GM12875 (cell line): ENCODE data around the gene SUGCT.

ENCODE experiments used
- H3K4me3 ChIP-seq: one replicate; pipeline ENCODE4 v1.5.1; 2011; ENCODE audit warnings: low read depth, low read length, control low read depth
- TF ChIP-seq, protein P1 (sequence below): IDR thresholded peaks from 2 replicates; pipeline ENCODE4 v1.5.1; 2011; ENCODE audit warnings: low read depth, mild to moderate bottlenecking, control low read depth, inconsistent platforms, low read length, moderate library complexity, borderline replicate concordance; ENCODE audit not compliant: insufficient read depth

The SUGCT gene

DNA sequence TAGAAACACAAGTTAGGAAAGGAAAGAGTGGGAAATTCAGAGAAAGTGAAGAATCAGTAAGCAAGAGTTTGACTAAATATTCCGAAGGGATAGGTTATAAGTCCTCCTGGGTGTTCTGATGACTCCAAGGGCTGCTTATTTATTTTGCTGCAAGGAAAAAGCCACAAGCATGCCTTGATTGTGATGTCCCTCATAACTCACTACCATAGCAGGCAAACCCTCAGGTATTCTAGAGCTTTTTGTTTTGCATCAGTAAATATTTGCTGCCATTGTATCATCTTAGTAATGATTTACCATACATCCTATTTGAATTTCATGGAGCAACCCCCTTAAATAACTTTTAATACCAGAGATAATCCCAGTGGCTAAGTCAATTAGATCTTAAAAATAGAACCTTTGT is 688.1 kb downstream of the SUGCT start:
- no peak overlapping the region for H3K4me3 ChIP-seq
- TF ChIP-seq, protein P1, sequence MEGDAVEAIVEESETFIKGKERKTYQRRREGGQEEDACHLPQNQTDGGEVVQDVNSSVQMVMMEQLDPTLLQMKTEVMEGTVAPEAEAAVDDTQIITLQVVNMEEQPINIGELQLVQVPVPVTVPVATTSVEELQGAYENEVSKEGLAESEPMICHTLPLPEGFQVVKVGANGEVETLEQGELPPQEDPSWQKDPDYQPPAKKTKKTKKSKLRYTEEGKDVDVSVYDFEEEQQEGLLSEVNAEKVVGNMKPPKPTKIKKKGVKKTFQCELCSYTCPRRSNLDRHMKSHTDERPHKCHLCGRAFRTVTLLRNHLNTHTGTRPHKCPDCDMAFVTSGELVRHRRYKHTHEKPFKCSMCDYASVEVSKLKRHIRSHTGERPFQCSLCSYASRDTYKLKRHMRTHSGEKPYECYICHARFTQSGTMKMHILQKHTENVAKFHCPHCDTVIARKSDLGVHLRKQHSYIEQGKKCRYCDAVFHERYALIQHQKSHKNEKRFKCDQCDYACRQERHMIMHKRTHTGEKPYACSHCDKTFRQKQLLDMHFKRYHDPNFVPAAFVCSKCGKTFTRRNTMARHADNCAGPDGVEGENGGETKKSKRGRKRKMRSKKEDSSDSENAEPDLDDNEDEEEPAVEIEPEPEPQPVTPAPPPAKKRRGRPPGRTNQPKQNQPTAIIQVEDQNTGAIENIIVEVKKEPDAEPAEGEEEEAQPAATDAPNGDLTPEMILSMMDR: no peak

DNA sequence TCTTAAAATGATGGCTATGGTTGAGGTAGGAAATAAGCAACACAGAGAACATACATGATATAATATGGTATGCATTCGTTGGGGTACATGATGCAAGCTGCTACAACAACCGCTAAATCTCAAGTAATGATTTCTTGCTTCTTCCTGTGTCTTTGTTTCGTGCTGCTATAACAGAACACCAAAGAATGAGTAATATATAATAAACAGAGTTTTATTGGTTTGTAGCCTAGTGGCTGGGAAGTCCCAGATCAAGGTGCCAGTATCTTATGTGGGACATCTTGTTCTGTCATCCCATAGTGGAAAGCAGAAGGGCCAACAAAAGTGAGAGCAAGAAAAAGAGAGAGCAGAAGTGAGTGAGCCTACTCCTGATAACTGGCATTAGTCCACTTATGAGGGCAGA is 689.7 kb downstream of the SUGCT start:
- no peak overlapping the region for H3K4me3 ChIP-seq
- TF ChIP-seq, protein P1: no peak

DNA sequence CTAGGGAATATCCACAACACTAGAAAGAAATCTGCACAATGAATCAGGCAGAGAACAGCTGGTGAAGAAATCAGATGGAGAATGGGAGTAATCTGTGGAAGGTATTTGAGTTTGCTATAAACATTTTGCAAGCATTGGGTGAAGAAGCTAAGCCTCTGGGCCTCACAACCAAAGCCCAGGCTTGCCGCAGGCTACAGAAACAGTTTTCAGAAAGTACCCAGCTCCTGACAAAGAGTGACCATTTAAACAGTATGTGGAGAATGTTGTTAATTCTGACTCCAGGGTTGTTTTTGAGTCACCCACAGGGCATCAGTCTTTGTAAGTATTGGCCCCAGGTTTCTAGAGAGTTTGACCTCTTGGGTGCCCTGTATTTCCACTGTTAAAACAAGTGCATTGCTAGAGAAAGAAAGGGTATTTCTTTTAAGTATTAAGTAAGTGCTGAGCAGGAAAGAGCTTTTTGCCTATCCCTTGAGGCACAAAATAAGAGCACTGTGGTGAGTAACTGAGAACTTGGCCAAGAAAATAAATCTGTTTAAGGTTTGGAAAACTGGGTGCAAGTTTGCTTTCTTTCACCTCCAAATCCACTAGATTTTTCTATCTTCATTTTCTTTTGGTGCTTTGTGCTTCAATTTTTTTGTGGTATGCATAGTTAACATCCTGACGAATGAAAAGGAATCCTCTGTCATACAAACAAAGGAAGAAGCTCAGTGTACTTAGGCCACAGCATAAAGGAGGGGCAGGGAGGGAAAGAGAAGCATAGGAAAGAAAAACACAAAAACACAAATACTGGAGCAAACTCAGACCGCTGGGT is 691.8 kb downstream of the SUGCT start:
- TF ChIP-seq, protein P1: no peak
- no peak overlapping the region for H3K4me3 ChIP-seq

DNA sequence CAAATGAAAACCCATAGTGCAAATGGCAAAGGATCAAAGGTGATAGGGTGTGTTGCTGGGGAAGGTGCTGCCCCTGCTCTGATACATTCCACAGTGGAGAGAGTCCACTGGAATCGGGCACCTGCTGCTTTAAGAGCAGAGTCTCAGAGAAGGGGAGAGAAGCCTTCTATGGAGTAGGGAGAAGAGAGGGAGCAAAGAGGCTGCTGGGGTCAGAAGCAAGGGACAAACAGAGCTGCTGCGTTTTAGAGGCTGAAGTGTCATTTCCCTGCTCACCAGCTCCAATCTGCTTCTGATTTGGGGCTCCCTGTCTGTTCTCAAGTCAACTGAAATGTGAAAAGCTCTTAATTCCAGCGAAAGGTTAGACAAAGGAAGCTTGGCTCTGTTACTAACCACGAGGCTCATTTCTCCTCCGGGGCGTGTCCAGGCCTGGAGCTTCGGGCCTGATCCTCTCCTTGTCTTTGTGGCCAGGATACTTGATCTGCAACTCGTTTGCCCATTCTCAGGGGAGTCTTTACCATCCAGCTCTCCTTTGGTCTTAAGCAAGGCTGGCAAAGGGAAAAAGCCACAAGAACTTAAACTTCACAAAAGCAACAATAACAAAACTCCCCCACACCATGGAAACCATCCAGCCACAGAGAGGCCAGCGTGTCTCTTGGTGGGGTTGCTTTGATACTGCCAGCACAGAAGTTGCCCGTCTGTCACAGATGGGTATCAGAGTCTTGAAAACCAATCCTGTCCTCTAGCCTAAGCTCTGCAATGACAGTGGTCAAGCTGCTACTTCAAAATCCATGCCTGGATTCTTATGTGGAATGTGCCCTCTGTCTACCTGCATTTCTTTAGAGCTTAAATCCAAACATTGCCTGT is 692.6 kb downstream of the SUGCT start:
- no peak overlapping the region for H3K4me3 ChIP-seq
- TF ChIP-seq, protein P1: no peak

DNA sequence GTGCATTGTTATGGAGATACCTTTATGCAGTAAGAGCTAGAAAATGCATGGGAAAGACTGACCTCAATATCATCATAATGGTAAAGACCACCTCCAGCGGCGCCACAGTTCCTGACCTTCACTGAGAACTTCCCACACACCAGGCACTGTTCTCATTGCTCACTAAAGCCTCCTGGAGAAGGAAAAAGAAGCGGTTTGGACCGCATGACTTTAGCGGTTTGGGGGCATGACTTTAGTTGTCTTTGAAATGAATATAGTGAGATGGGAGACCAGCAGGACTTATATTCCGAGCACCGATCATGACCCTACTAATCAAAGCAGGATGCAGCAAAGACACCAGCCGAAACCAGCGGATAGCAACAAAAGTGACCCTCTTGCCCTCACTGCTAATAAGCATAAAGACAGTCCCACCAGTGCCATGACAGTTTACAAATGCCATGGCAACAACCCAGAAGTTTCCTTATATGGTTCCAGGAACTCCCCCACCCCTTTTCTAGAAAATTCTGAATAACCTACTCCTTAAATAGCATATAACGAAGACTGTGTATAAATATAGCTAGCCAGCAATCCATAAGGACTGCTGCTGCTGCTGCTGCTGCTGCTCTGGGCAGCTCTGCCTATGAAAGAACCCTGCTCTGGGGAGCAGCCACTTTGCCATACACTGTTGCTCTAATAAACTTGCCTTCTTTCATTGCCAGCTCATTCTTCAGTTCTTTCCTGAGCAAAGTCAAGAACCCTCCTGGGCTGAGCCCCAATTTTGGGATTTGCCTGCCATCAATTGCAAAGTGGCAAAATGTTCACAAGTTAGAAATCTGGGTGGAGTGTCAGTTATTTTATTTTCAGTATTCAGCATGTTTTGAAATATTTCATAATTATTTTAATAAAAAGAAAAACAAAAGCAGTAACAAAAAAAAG is 694.1 kb downstream of the SUGCT start:
- H3K4me3 ChIP-seq: no peak overlapping the region
- TF ChIP-seq, protein P1: no peak

DNA sequence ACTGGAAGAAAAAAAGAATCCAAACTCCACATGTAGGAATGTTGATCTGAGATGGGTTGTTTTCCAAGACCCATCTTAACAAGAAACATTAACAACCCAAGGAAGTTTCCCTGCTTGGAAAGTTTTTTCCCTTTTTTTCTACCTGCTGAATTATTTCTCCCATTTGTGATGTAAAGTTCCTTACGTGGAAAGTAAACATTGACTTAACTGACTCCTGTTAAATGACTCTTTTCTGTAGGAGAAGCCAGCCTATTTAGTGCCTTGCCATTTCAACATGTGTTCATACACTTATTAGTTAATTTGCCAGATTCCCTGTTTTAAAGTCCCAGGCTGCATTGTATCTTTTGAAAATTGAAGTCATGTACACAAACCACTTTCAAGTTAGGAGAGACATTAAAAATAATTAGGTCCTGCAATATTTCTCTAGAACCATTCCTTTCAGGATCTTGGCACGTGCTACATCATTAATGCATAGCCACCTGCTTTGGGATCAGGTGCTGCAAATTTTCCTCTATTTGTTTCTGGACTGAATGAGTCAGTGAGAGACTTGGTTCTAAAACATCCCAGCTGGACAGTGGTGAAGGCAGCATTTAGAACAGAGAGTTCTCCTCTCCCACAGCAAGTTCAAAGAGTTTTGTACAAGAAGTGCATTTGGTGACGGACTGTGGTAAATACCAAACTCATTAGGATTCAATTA is 698.5 kb downstream of the SUGCT start:
- TF ChIP-seq, protein P1: no peak
- no peak overlapping the region for H3K4me3 ChIP-seq
